Measurements from ENCODE around the gene COL4A1. TPM values are rescaled to one million over a fixed set of nuclear protein-coding genes. Genes with fewer than 3 reads are reported as not detected.

Gene COL4A1
- polyA plus RNA-seq, 1 of the 3 experiments (the other 2 are of a cell fraction), result 30.3 TPM

- POLR2A ChIA-PET, result no interaction called here
- no peaks in the 10 kb centered on the region for H3K79me2 ChIP-seq (ENCODE audit: insufficient read depth)
Measured at GRCh38 chr13:110131424-110131823, 175.5 kb downstream of the COL4A1 start.

More at GRCh38 chr13:110131424-110131823, 175.5 kb downstream of the COL4A1 start:
- Histone ChIP-seq H3K4me3 (ENCODE audit: low read depth in 2 of 2, low read length in 1 of 2) (no peak overlapping the region), H3K27ac (ENCODE audit: low read depth in 2 of 2, low read length in 1 of 2) (no peak overlapping the region), H3K9me2 (no peaks in the 10 kb centered on the region), H2AFZ (ENCODE audit: low read depth) (no peak overlapping the region), H3K9me3 (no peaks in the 10 kb centered on the region), H3K36me3 (replicated peaks in 1 of 2; ENCODE audit: control insufficient read depth in 1 of 2, insufficient read depth in 2 of 2, low read length in 1 of 2) (no peaks in the 10 kb centered on the region), H3K27me3 (ENCODE audit: insufficient read depth) (no peaks in the 10 kb centered on the region), H3F3A (replicated peaks; ENCODE audit: insufficient read depth) (peaks cover 16% of the 10 kb centered on the region), H3K9ac (no peak overlapping the region), H3K4me1 (ENCODE audit: control insufficient read depth in 1 of 2, insufficient read depth in 2 of 2, low read depth in 1 of 2, low read length in 1 of 2) (peaks cover 0 to 19% of the 10 kb centered on the region in 2 experiments; a peak in 3 of 4 replicates), H3K4me2 (no peak overlapping the region), H4K20me1 (ENCODE audit: insufficient read depth) (no peaks in the 10 kb centered on the region)
- no peak for DNase-seq
- 88% methylated on average over 5 of the region's 11 CpGs for WGBS (ENCODE audit: low lambda C conversion rate)
- TF ChIP-seq CTCF (IDR thresholded peaks at IDR 0.05), result no peak
- TF ChIP-seq RFX5 (IDR thresholded peaks at IDR 0.05; ENCODE audit: low read length), result no peak
- TF ChIP-seq POLR2AphosphoS5 (IDR thresholded peaks at IDR 0.05; ENCODE audit: low read depth, low read length), result no peak
- no peak for TF ChIP-seq ELF1 (IDR thresholded peaks at IDR 0.05)
- TF ChIP-seq JUND (IDR thresholded peaks at IDR 0.05), result no peak
- no peak for TF ChIP-seq RCOR1 (IDR thresholded peaks at IDR 0.05; ENCODE audit: low read length)
- TF ChIP-seq MEF2A (IDR thresholded peaks at IDR 0.05; ENCODE audit: borderline replicate concordance, low read depth), result no peak
- TF ChIP-seq RAD21 (IDR thresholded peaks at IDR 0.05; ENCODE audit: low read length), result no peak
- no peak for TF ChIP-seq EZH2phosphoT487 (IDR thresholded peaks at IDR 0.05; ENCODE audit: borderline replicate concordance, low read depth)
- no peak for TF ChIP-seq NFIC (IDR thresholded peaks at IDR 0.05; ENCODE audit: borderline replicate concordance)
- TF ChIP-seq TEAD4 (IDR thresholded peaks at IDR 0.05; ENCODE audit: borderline replicate concordance, insufficient read depth), result no peak
- TF ChIP-seq NRF1 (IDR thresholded peaks at IDR 0.05; ENCODE audit: low read depth, low read length), result no peak
- no peak for TF ChIP-seq GATA2 (CRISPR knock-in tag; IDR thresholded peaks at IDR 0.05)
- no peak for TF ChIP-seq PBX3 (IDR thresholded peaks at IDR 0.05)
- TF ChIP-seq FOXJ3 (CRISPR knock-in tag; IDR thresholded peaks at IDR 0.05), result no peak
- TF ChIP-seq RXRA (IDR thresholded peaks at IDR 0.05; ENCODE audit: borderline replicate concordance, low read depth), result no peak
- no peak for TF ChIP-seq REST (IDR thresholded peaks at IDR 0.05; ENCODE audit: low read depth, low read length)
- TF ChIP-seq ZBTB33 (IDR thresholded peaks at IDR 0.05; ENCODE audit: borderline replicate concordance, low read depth), result no peak
- no peak for TF ChIP-seq FOXM1 (IDR thresholded peaks at IDR 0.05; ENCODE audit: low read depth)
- TF ChIP-seq USF2 (IDR thresholded peaks at IDR 0.05; ENCODE audit: borderline replicate concordance, low read depth, low read length), result no peak
- CTCF ChIA-PET, result interaction anchor here (1.0 to 1.2 kb wide), 3 partner anchors 12 to 27 kb away, joined by 3 to 5 read pairs (median 3); no protein-coding TSS in a partner anchor
